Measurements from ENCODE around the gene STK39. TPM values are rescaled to one million over a fixed set of nuclear protein-coding genes. Genes with fewer than 3 reads are reported as not detected.
A peak's percentile ranks its signal among the peaks of the same experiment; 100 is the strongest.

The STK39 gene
- polyA plus RNA-seq, 3 donors from 2014 or later = 5.8 to 11.5 (median 9.3) TPM

DNA sequence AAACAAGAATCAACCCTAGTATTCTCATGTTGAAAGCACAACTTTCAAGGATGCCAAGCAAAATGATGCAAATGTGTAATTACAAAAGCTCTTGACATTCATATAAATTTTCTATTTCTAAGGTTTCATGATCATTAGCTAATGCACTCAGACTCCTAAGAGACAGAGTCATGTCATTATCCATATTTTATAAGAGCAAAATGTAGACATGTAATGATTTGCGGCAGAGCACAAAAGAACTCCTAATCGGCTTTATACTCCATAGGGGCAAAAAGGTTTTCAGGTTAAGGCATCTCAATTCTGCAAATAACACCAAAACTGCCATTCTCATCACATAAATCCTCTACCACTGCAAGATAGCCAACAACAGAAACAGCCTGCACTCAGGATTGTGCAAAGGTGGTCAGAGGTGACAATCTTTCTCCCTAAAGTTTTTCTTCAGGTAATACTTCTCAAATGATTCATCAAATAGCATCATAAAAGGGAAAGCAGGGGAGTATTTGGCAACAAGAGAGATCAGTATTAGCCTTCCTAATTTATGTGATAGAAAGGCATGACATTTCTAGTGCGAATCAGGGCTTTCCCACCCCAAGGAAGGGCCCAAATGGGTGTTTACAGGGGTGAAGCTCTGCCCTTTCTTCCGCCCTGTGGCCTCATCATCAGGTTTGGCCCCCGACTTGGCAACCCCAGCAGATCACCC is 64.7 kb downstream of the STK39 start:
- Mint-ChIP-seq H3K4me1 (peaks cover 82 to 97% of the 10 kb centered on the region in 2 donors), H3K27me3 (ENCODE audit: low read depth in 3 of 3) (peaks cover 0 to 2% (median 0%) of the 10 kb centered on the region in 3 donors), H3K27ac (peak overlapping the region in 5 of 6 donors; percentile 13 to 71 (median 57)), H3K4me3 (peak overlapping the region in 1 of 5 donors; percentile 19), H3K36me3 (peaks cover 0 to 8% (median 3%) of the 10 kb centered on the region in 3 donors), H3K9me3 (no peaks in the 10 kb centered on the region)
- DNase-seq = no peak

DNA sequence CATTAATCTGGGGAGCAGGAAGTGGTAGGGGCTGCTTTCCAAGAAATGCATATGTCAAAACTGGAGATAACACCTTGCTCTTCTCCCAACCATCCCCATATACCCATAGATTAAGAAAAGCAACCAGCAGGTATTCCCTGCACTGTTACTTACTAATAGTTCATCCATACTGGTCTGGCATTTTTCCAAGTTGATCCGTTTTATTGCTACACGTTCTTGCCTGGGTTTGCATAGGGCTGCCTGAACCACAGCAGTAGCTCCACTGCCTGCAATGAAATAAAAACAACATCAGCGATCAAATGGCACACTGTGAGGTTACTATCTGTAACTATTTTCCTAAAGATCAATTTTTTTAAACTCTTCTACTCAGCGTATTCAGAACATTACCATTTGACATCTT is 65.6 kb downstream of the STK39 start:
- Mint-ChIP-seq H3K27me3 (ENCODE audit: low read depth in 3 of 3) (peaks cover 0 to 2% (median 0%) of the 10 kb centered on the region in 3 donors), H3K9me3 (no peaks in the 10 kb centered on the region), H3K4me3 (no peak overlapping the region), H3K27ac (peak overlapping the region in 3 of 6 donors; percentile 3 to 34 (median 27)), H3K36me3 (peaks cover 0 to 8% (median 3%) of the 10 kb centered on the region in 3 donors), H3K4me1 (peaks cover 85 to 97% of the 10 kb centered on the region in 2 donors)
- no peak for DNase-seq

DNA sequence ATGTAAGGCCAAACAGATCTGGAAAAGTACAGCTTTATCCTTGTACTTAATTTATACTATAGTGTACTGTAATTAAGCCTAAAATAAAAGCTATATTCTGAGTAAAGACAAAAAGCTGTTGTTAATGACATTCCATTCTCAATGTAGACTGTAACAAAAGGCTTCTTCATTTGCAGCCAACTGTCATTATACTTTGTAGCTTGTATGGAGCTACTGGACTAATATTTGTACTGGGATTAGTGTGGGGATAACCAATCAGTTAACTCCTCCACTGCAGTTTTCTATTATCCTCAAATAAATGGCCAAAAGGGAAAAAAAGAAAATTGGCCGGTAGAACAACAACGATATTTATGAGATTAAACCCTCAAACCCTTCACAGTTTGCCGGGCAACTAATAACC is 66.5 kb downstream of the STK39 start:
- Mint-ChIP-seq H3K4me1 (peaks cover 85 to 97% of the 10 kb centered on the region in 2 donors), H3K27ac (peak overlapping the region in 1 of 6 donors; percentile 39), H3K4me3 (no peak overlapping the region), H3K9me3 (no peaks in the 10 kb centered on the region), H3K36me3 (peaks cover 0 to 8% (median 3%) of the 10 kb centered on the region in 3 donors), H3K27me3 (ENCODE audit: low read depth in 3 of 3) (peaks cover 0 to 2% (median 0%) of the 10 kb centered on the region in 3 donors)
- DNase-seq = no peak

DNA sequence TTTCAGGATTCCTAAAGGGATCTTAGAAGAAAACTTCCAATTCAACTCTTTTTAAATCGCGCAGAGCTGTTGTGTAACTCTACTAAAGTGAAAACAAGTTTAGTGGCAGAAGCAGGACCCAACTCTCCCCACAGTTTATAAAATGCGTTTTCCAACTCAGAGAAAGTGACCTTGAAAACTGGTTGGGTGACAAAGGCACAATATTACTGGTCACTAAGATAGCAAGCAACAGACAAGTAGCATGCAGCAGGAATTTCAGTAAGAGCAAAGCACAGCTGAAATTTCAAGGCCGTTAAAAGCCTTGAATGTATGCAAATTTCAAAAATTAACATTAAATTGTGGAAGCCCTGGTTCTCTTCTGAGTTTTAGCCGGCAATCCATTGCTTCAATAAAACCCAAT is 66.9 kb downstream of the STK39 start:
- Mint-ChIP-seq H3K27ac (peak overlapping the region in 2 of 6 donors; percentile 39 to 50), H3K4me1 (peaks cover 82 to 97% of the 10 kb centered on the region in 2 donors), H3K9me3 (no peaks in the 10 kb centered on the region), H3K36me3 (peaks cover 0 to 8% (median 3%) of the 10 kb centered on the region in 3 donors), H3K27me3 (ENCODE audit: low read depth in 3 of 3) (peaks cover 0 to 2% (median 0%) of the 10 kb centered on the region in 3 donors), H3K4me3 (no peak overlapping the region)
- DNase-seq = no peak

DNA sequence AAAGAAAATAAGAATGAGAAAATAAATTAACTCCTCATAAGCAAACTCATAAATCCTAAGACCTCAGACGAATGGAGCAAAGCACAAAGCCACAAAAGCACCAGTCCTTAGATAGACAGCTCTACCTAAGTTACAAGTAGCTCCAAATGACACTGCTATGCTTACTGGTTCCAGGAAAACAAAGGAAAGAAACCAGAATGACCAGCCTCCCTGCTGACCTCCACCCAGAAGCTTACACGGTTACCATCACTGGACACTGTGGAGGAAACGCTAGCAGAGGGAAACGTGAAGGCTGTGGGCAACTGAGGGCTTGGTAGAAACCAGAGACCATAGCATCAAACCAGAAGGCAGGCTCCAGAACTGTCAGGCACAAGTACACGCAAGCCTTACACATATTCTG is 67.8 kb downstream of the STK39 start:
- peaks cover 0 to 3% (median 2%) of the 10 kb centered on the region in 3 donors for H3K27me3 Mint-ChIP-seq (ENCODE audit: low read depth in 3 of 3)
- no peak overlapping the region for H3K4me3 Mint-ChIP-seq
- H3K36me3 Mint-ChIP-seq = peaks cover 0 to 8% (median 3%) of the 10 kb centered on the region in 3 donors
- no peak for DNase-seq
- peak overlapping the region in 3 of 6 donors; percentile 21 to 48 (median 22) for H3K27ac Mint-ChIP-seq
- peaks cover 80 to 97% of the 10 kb centered on the region in 2 donors for H3K4me1 Mint-ChIP-seq
- H3K9me3 Mint-ChIP-seq = no peaks in the 10 kb centered on the region

DNA sequence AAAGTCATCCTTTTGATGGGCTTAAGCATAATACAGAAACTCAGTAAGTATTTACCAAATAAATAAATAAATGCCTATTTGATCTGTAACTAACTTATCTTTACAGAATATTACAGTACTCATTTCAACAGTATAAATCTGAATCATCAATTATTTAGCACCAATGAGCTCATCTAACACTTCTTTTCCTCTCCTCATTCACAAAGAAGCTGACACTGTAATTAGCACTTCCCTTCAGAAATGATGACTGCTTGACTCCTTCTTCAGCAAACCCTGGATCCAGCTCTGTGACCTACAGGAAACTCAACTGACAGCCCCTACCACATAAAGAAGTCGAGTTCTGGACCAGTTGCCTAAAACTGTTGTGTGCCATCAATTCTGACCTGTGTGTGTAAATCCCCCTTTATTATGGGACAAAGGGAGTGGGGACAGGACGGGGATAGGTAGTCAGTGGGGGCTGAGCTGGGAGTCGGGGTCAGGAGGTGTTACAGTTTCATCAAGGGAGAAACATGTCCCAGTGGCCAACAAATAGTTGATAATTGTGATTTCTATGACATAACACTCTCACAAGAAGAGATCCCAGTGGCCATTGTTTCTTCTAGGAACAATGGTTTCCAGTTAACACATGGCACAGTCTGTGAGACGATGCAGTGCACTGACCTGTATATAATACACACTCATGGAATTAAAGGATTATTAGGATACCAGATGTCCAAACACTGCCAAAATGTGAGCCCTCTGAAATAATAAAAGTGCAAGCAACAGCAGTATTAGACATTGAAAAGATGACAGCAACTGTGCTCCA is 68.7 kb downstream of the STK39 start:
- peaks cover 0 to 8% (median 3%) of the 10 kb centered on the region in 3 donors for H3K36me3 Mint-ChIP-seq
- peak overlapping the region; percentile 9 to 79 (median 70) for H3K27ac Mint-ChIP-seq
- peaks cover 0 to 3% (median 2%) of the 10 kb centered on the region in 3 donors for H3K27me3 Mint-ChIP-seq (ENCODE audit: low read depth in 3 of 3)
- H3K9me3 Mint-ChIP-seq = no peaks in the 10 kb centered on the region
- no peak for DNase-seq
- H3K4me1 Mint-ChIP-seq = peaks cover 80 to 97% of the 10 kb centered on the region in 2 donors
- H3K4me3 Mint-ChIP-seq = peak overlapping the region in 1 of 5 donors; percentile 49

DNA sequence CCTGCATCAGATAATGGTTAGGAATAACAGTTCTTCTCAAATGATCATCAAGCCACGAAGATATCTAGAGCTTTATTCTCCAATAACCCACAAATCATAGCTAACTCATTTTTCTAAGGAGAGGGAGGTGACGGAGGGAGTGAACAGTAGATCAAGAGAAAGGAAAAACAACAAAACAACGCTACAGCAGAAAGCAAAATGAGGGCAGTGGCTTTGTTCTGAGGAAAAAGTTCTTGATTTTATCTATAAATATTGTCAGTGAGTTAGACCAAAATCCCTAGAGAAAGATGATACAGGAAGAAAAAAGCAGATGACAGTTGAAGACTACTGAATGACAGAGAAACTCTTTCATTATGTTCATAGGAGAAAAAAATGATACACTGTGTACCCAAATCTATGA is 71.0 kb downstream of the STK39 start:
- H3K27me3 Mint-ChIP-seq (ENCODE audit: low read depth in 3 of 3) = peaks cover 0 to 3% (median 2%) of the 10 kb centered on the region in 3 donors
- no peaks in the 10 kb centered on the region for H3K9me3 Mint-ChIP-seq
- peaks cover 3 to 4% (median 3%) of the 10 kb centered on the region in 3 donors for H3K36me3 Mint-ChIP-seq
- no peak for DNase-seq
- H3K27ac Mint-ChIP-seq = peak overlapping the region; percentile 21 to 73 (median 64)
- peaks cover 64 to 91% of the 10 kb centered on the region in 2 donors for H3K4me1 Mint-ChIP-seq
- H3K4me3 Mint-ChIP-seq = peak overlapping the region in 2 of 5 donors; percentile 7 to 17

DNA sequence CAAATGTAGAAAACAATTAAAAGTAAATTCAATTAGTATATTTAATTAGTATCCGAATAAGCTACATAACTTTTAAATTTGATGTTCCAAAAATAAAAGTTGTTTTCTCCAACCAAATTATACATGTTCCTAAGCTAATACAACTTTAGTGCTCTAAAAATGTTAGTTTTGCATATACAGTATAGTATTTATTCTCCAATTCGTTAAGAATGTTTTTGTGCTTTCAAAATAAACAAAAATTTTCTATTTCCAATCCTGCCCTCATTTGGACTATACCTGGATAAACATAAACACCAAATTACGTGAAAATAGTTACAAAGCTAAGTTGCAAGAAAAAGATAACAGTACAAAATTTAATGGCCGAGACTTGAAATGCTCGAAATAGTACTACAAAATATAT is 71.9 kb downstream of the STK39 start:
- H3K4me3 Mint-ChIP-seq = peak overlapping the region in 1 of 5 donors; percentile 84
- no peaks in the 10 kb centered on the region for H3K9me3 Mint-ChIP-seq

DNA sequence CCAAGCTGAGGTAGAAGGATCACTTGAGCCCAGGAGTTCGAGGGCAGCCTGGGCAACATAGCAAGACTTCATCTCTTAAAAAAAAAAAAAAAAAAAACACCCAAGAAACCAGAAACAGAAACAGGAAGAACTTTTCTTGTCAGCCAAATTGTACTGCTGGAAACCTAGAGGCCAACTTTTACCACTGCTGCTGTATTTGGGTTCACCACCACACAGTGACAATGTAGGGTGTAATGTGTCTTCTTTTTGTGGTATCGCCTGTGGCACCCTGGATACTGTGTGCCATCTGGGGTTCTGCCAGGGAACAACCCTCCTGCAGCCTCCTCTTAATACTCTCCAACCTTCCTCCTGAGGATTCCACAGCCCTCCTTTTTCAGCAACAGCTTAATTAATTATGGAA is 72.6 kb downstream of the STK39 start:
- Mint-ChIP-seq H3K36me3 (peaks cover 0 to 6% (median 3%) of the 10 kb centered on the region in 3 donors), H3K27me3 (ENCODE audit: low read depth in 3 of 3) (peaks cover 0 to 3% (median 0%) of the 10 kb centered on the region in 3 donors), H3K9me3 (no peaks in the 10 kb centered on the region), H3K27ac (peak overlapping the region; percentile 79 to 91 (median 86)), H3K4me1 (peaks cover 72 to 93% of the 10 kb centered on the region in 2 donors), H3K4me3 (peak overlapping the region; percentile 65 to 88 (median 77))
- DNase-seq = peak; percentile 59 to 75 (median 68)

More for the DNA sequence above, 71.9 kb downstream of the STK39 start:
- Mint-ChIP-seq H3K36me3 (peaks cover 2 to 3% (median 3%) of the 10 kb centered on the region in 3 donors), H3K4me1 (peaks cover 66 to 90% of the 10 kb centered on the region in 2 donors), H3K27me3 (ENCODE audit: low read depth in 3 of 3) (peaks cover 0 to 3% (median 2%) of the 10 kb centered on the region in 3 donors), H3K27ac (peak overlapping the region in 2 of 6 donors; percentile 44 to 62)
- DNase-seq = no peak

DNA sequence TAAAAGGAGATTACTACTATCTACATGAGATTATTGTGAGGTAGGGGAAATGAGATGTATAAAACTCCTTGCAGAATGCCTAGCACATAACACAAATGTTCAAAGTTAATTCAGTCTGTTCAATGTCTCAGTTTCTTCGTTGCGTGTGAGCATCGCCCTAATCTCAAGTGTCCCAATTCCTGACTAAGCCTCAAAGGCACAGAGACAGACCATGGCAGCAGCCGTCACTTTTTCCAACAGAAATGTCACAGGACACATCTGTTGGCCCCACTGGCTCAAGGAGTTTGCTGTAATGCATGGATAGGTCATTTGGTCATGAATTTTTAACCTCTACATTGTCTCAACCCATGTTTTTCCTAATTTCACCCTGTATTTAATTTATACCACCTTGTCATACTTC is 75.3 kb downstream of the STK39 start:
- DNase-seq = no peak
- Mint-ChIP-seq H3K36me3 (peaks cover 0 to 3% (median 3%) of the 10 kb centered on the region in 3 donors), H3K27me3 (ENCODE audit: low read depth in 3 of 3) (peaks cover 0 to 3% (median 0%) of the 10 kb centered on the region in 3 donors), H3K4me1 (peaks cover 70 to 93% of the 10 kb centered on the region in 2 donors), H3K9me3 (no peaks in the 10 kb centered on the region), H3K4me3 (no peak overlapping the region), H3K27ac (peak overlapping the region in 3 of 6 donors; percentile 5 to 45 (median 30))

DNA sequence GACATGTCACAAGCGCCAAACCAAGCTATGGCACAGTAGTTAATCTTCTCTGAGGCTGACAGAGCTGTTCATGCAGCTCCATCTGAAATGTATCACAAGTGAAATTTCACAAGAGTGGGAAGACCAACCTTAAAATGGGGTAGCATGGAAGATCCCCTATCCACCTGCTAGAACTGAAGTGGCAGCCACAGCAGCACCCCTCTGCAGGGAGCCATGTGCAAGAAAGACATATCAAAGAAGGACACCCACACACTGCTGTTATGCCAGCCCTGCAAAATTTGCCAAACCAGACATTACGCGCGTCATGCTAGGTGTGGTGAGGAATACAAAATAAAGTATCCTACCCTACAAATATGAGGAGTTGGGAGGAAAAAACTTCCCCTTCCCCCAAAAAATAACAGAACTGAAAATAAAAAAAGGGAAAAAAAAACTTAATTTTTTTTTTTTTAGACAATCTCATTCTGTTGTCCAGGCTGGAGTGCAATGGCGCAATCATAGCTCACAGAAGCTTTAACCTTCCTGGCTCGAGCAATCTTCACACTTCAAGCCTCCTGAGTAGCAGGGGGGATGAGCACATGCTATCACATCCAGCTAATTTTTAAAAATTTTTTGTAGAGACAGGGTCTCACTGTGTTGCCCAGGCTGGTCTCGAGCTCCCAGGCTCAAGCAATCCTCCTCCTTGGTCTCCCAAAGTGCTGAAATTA is 76.2 kb downstream of the STK39 start:
- Mint-ChIP-seq H3K4me1 (peaks cover 71 to 93% of the 10 kb centered on the region in 2 donors), H3K27me3 (ENCODE audit: low read depth in 3 of 3) (peaks cover 0 to 3% (median 0%) of the 10 kb centered on the region in 3 donors), H3K27ac (peak overlapping the region in 3 of 6 donors; percentile 17 to 44 (median 42)), H3K4me3 (no peak overlapping the region), H3K9me3 (no peaks in the 10 kb centered on the region), H3K36me3 (peaks cover 0 to 3% (median 3%) of the 10 kb centered on the region in 3 donors)
- no peak for DNase-seq

DNA sequence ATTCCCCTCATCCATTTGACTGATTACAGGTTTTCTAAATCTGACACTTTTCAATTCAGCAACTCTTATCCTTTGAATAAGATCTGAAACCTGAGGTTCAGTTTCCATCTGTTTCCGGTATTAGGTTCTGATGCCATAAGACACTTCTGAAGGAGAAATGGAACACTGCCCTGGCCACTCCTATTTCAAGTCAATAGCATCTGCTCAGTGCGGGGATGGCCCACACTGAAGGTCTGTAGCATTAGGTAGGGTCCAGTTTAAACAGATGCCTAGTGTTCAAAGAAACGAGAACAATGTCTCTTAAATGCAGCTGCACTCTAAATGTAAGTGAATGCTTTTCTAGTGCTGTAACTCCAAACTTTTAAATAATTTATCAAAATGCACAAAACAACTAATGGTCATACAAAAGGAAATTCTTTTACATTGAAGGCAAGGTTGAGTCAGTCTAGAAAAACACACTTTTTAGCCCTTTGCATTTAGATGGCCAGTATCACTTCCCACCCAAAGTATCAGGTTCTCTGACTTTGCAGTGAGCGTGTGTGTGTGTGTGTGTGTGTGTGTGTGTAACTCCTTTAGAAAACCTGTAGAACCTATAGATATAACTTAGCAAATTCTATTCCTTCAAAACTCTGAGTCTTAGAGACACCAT is 78.2 kb downstream of the STK39 start:
- Mint-ChIP-seq H3K36me3 (peaks cover 3 to 10% (median 5%) of the 10 kb centered on the region in 3 donors), H3K4me3 (no peak overlapping the region), H3K9me3 (no peaks in the 10 kb centered on the region), H3K4me1 (peaks cover 65 to 87% of the 10 kb centered on the region in 2 donors), H3K27me3 (ENCODE audit: low read depth in 3 of 3) (peaks cover 0 to 2% (median 1%) of the 10 kb centered on the region in 3 donors), H3K27ac (peak overlapping the region; percentile 5 to 67 (median 51))
- DNase-seq = no peak
